Activated T-cell treated with anti-CD3 and anti-CD28 coated beads for 1 hour (primary cell): ENCODE data around the gene ZSCAN1.

Source experiments
- DNase-seq: peaks from one replicate; pipeline ENCODE4 v3.0.0-alpha.2; 2020; ENCODE audit warnings: low read depth

The ZSCAN1 gene

DNA sequence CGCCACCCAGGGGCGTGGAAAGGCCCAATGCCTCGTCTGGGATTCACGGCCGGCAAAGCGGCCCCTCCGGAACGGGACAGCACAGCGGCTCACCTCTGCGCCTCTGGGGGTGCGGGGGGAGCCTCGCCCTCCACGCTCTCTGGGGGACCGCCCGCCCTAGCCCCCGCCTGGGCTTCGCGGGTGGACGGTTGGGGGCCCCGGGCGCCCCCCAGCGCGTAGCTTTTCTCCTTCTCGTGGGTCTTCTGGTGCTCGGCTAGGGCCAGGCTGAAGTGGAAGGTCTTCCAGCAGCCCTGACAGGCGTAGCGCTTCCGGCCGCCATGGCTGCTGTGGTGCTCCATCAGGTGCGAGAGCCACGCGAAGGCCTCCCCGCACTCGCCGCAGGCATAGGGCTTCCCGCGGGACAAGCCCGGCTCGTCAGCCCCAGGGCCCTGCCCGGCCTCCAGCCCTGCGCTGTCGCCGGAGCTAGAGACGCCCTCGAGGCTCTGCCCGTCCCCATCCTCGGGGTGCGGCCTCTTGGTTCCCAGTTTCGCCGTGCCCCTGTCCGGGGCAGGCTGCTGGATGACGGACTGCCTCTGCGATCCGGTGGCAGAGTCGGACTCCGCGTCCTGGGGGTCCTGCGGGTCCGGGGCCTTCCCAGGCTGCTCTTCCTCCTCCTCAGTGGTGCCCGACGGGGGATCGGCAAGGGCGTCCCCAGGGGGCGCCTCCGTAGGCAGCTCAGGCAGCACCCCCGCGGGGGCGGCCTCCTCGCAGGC is 50.9 kb downstream of the ZSCAN1 start:
- DNase-seq = no peak

DNA sequence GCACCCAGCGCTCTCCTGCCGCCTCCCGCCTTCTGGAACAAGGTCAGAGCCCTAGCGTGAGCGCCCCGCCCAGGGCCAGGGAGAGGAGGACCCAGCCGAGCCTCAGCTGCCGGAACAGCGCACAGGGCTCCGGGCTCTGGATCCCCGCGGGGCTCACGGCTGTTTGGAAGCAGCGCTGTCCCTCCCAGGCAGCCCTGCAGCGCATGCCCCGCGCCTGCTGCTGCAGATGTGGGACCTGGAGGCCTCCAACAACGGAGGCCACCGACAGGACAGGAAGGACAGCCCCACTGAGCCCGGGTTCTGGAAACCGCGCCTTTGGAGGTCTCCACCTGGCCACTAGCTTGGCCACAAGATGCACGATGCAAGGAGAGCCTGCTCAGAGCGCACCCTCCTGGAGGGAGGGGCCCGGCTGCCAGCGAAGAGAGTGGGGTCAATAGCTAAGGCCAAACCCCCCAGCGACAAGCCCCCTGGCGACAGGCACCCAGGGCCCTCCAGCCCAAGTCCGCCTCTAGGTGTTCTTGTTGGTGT is 51.6 kb downstream of the ZSCAN1 start:
- no peak for DNase-seq

DNA sequence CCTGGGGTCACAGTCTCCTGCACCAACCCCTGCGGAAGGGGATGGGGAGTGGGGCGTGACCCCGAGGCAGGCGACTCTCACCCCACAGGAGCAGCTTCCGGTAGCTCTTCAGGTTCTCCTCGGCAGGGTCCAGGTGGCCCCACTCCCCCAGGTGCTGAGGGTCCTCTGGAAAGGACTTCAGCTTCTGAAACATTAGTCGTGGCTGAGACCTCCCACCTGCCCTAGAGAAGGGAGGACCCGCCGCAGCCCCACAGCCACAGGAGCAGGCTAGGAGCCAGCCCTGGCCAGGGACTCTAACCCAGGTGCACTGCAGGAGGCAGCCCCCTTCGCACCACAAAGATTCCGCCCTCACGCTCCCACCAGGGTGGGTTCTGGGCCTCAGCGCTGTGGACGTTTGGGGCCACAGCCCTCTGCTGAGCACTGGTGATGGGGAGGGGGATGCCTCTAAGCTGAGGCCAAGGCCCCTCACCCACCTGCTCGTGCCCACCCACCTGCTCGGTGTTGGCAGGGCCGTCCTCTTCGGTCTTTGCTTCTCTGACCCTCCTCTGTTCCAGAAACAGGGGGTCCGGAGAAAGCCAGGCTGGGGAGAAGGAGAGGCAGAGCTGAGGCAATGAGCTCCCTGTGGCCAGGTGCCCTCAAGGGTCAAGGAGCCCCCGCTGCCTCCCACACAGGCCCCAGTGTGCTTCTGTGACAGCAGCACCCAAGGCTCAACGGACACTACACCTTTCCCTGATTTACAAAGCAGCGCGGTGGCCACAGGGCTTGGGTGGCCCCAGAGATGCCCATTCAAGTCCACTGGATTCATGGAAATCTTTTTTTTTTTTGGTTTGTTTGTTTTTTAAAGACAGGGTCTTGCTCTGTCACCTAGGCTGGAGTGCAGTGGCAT is 53.2 kb downstream of the ZSCAN1 start:
- DNase-seq = no peak

DNA sequence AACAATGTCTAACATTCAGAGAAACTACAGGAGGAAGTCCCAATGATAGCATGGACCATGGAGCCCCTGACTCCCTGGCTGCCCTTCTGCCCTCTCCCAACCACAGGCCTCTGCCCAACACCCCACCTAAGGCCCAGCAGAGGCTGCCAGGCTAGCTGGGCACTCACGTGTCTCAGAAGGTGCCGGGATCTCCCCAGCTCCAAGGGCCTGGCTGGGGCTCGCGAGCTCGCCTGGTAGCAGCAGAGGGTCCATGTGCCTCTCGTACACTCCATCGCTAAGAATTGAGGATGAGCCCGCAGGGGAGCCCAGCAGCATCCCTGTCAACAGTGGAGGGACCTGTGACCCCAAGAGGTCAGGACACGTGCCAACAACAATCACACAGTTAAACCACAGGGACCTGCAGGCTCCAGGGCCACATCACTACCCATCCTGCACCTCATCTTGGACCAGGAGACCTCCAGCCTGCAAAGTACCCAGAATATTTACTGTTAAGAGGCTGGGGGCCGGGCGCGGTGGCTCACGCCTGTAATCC is 54.8 kb downstream of the ZSCAN1 start:
- DNase-seq = no peak

DNA sequence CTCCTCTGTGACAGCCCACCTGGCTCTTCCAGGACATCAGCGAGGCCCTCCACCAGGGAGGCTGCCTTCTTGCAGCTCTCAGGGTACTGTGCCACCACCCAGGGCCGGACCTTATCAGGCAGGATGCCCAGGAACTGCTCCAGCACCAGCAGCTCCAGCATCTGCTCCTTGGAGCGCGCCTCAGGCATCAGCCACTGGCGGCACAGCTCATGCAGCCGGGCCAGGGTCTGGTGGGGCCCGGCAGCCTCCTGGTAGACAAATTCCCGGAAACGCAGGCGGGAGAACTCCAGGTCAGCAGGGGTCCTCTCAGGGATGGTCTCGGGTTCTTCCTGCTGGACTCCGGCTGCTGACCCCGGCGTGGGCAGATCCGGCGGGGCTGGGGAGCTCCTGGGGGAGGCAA is 56.0 kb downstream of the ZSCAN1 start:
- DNase-seq = no peak

DNA sequence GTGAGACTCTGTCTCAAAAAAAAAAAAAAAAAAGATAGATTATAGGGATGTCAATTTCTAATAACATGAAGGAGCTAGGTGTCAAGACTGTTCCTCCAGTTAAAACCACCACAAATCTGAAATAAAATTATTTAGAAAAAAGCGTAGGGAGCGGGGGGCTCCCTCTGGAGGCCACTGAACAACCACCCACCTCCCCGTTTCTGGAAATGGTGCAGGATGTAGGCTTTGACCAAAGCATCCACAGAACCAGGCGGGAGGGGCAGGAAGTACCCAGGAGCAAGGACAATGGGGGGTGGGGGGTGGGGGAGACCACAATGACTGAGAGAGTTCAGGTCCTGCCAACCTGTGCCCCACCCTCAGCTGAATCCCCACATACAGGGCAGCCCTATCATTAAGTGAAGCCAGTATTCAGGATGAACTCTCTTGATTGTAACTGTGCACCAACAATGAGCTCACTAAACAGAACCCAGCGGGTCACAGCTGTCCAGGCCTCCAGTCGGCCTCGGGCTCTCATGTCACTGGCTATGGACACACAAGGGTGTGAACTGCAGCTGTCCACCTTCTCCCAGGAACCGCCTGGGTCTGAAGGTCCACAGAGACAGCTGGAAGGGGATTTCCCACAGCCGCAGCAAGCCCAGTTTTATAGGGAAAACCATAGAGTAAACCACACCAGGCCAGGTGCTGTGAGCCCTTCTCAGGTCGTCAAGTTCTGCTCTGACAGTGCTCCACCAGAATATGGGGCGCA is 57.6 kb downstream of the ZSCAN1 start:
- DNase-seq = no peak

DNA sequence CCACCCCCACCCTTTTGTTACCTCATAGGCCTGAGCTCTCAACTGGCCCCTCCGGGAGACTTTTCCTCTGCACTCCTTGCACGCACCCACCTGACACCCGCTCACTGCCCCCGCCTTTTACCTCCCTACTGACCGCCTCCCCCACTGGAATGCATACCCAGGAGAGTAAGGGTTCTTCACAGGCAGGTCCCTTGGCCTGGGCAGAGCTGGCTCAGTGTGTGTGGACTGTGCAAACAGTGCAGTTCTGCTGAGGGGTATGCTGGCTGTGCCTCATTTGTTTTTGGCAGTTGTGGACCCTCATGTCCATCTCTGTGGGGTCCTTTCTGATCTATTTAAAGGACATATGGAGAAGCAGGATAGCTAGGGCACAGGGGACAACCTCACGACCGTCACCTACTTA is 59.2 kb downstream of the ZSCAN1 start:
- DNase-seq = no peak

DNA sequence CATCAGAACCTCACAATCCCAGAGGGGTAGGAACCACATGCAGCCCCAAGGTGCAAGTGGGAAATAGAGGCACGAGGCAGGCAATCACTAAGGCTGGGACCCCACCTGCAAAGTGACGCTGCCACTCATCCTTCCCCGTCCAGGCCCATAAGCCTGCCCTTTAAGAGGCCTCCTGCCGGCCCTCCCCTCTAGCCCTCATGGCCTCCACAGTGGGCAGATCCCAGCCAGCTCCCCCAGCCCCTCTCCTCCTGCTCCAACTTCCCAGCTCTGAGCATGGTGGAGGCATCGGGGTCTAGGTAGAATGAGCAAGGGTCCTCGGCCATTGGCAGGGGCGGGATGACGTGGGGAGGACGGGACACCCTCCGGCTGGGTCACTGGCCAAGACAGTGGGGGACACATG is 61.5 kb downstream of the ZSCAN1 start:
- no peak for DNase-seq

DNA sequence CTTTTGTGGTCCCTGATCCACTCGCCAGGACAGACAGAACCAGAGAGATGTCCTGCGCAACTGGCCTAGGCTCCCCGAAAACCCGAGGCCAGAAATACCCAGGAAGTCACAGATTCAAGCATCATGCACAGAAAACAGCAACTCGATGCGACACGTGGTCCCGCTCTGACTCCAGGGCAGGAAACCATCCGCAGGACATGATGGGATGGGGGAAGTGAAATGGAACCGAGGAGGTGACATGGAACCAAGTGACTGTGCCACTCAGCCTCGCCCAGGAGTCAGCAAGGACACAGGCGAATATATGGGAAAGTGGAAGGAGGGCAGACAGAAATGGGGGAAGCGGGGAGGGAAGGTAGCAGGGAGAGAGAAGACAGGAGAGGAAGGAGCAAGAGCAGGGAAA is 63.1 kb downstream of the ZSCAN1 start:
- no peak for DNase-seq

DNA sequence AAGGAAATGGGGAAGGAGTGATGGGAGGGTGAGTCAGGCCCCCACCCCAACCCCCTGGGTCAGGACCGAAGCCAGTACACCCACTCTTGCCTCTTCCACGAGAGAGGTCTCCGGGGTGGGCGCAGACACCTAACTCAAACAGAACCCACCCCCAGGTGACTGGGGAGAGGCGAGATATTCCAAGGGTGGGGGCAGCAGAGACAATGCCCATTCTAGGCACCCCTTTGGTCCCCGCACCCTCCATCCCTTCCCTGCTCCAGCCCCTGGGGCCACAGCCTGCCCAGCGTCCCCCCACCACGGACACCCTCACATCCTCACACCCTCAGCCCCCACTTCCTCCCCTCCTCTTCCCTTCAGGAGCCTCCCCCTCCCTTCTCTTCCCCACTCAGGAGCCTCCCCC is 63.5 kb downstream of the ZSCAN1 start:
- no peak for DNase-seq

DNA sequence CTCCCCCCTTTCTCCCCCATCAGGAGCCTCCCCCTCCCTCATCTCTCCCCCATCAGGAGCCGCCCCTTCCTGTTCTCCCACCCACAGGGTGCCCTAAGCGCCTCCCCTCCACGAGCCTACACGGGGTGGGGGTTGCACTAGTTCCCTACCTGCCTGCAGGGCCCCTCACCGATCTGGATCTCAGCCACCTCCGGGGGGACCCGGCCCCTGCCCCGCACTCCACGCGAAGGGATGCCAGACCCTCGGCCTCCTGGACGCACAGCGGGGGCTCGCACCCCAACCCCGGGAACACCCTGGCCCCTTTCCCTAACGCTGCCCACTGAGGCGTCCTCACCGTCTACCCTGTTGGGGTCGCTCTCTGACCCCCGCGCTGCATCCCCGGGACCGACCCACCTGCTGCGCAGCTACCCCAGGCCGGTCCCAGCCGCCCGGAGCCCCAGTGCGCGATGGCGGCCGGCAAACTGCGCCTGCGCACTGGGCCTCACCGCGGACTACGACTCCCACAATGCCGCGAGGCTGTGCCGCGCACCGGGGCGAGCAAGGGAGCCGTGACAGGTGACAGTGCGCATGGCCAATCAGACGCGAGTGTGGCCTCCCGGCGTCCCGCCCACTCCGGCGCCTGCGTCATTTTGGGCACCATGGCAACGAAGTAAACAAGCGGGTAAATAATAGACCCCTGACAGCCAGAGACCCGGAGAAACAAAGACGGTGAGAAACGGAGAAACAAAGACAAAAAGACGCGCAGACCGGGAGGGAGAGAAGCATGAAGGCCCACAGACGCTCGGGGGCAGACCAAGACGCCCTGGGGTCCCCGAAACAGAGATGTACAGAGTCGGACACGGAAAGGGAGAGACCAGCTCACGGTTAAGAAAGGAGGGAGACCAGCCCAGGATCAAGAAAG is 64.2 kb downstream of the ZSCAN1 start, which contains the start of gene ZSCAN18:
ZSCAN18 (minus strand) TSS at position 451 of the 901 bp plus-strand sequence. CDS start 7,964 bp downstream, outside the sequence.
- peak; percentile 93 for DNase-seq

DNA sequence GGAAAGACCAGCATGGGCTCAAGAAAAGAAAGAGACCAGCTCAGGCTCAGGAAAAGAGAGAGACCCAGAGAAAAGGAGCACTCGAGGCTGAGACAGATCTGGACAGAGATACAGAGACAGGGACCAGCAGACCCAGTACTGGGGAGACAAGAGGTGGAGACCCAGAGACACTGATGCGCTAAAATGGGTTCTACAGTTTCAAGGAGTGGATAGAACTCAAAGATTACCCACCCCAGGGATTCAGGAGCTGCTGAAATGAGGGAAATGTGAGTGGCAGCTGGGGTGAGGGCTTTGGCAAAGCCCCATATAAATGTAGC is 64.8 kb downstream of the ZSCAN1 start:
- DNase-seq = no peak
